GM12873 (cell line): ENCODE data around the gene TRAM2.

Source experiments
- TF ChIP-seq, protein P1 (sequence below): IDR thresholded peaks from 2 replicates; pipeline ENCODE4 v1.5.1; 2012; ENCODE audit warnings: low read depth, mild to moderate bottlenecking, moderate library complexity, low read length, control low read depth; ENCODE audit not compliant: insufficient read depth; ENCODE audit errors: missing control alignments

TRAM2 gene

DNA sequence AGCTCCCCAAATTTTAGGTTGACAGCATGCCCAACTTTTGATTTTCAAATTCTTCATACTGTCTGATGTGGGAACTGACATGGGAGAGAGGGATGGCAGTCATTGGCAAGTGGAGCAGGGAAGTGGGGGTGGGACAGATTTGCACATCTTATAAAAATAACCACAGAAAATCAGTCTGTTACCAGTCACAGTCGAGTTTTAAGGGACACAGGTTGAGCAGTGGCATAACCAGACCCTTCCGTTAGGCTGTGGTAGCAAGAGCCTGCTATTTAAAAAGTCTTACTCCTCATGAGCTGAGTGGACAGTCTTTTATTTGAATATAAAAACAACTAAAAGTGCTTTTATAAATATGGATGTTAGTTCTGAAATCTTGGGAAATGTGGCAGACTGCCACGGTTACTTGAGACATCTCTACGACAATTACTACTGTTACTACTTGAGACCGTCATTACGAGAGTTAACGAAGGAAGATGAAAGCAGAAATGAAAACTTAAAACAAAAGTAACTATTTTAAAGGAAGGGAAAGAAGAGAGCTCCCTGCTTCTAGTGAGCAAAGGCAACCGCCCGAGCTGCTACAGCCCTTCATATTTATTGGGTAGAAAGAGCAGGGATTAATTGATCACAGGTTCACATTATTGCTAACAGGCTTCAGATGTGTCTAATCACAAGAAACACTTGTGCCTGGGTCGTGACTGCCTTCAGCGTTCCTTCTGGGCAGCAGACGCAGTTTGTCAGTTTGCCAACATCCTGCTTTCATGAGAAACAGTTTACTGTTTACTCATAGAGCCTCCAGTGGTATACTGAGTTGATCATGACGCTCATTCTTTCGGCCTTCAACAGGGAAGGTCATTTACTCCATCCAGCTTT is 85.4 kb downstream of the TRAM2 start:
- TF ChIP-seq, protein P1, sequence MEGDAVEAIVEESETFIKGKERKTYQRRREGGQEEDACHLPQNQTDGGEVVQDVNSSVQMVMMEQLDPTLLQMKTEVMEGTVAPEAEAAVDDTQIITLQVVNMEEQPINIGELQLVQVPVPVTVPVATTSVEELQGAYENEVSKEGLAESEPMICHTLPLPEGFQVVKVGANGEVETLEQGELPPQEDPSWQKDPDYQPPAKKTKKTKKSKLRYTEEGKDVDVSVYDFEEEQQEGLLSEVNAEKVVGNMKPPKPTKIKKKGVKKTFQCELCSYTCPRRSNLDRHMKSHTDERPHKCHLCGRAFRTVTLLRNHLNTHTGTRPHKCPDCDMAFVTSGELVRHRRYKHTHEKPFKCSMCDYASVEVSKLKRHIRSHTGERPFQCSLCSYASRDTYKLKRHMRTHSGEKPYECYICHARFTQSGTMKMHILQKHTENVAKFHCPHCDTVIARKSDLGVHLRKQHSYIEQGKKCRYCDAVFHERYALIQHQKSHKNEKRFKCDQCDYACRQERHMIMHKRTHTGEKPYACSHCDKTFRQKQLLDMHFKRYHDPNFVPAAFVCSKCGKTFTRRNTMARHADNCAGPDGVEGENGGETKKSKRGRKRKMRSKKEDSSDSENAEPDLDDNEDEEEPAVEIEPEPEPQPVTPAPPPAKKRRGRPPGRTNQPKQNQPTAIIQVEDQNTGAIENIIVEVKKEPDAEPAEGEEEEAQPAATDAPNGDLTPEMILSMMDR = no peak

DNA sequence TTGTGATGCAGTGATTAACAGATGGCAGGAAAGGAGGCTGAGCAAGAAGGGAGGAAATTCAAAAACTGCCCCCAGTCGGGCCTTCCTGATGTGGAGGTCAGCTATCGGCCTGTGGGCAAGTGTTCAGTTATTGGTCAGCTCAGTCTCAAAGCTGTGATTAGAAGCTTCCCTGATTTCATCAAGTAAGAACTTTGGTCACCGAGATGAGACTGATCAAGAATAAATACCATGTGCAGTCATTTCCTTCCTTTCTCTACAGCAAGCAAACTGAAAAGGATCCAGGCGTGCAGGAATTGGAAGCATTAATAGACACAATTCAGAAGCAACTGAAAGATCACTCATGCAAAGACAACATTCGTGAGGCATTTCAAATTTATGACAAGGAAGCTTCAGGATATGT is 87.0 kb downstream of the TRAM2 start:
- TF ChIP-seq, protein P1 = no peak

DNA sequence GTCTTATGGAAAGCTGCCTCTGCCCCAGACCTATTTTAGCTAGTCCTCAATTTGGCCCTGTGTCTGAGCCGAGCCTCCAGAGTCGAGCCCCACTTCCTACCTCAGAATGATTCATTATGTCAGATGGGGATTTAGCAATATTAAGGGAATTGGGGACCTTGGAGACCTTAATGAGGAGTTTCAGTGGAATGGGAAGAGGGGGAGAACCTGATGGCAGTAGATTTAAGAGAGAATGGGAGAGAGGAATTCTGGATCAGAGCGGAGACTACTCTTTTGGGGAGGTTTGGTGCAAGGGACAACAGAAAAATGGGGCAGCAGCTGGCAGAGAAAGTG is 93.2 kb downstream of the TRAM2 start:
- TF ChIP-seq, protein P1 = no peak

DNA sequence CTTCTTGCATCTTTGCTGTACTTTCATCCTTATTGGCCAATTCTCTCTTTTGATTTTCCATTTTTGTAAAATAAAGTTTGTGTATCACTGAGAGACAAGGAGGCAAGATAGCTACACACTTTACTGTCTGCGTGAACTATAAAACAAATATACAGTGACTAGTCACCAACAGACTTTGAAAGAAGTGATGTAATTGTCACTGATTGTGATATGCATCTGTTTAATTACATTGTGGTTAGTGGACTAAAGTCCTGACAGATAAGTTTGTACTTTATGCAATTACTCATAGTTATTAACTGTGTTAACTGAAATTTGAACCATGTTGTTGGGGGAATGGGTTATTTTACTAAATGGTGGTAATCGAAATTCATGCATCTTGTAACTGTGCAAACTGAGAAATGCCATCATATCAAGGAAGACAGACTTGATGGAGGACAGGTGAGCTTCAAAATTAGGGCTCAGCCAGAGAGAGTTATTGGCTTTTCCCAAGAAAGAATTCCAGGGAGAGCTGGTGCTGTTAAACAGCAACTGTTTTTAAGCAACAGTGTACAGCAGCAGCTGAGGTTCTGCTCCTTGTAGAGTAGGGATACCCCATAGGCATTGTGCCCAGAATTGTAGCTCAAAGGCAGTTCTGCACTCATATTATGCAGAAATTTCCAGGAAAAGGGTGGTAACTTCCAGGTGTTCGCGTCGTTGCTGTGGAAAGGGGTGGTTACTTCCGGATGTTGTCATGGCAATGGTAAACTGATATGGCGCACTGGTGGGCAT is 93.8 kb downstream of the TRAM2 start:
- TF ChIP-seq, protein P1 = no peak

DNA sequence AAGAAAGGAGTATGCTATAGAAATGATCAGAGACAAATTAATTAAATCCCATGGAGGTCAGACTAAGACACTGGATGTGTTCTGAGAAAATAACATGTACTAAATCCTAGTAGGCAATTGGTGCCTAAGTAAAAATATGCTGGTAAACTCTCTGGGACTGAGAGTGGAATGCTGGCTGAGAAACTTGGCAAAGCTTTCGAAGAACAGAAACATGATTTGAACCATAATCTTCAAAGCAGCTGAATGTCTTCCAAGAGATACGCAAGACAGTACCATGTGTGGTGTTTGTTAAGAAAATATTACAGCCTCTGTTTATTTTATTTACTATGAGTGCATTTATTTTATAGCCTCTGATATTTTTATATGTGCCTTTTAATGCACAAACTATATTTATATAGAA is 101.6 kb downstream of the TRAM2 start:
- TF ChIP-seq, protein P1 = no peak

DNA sequence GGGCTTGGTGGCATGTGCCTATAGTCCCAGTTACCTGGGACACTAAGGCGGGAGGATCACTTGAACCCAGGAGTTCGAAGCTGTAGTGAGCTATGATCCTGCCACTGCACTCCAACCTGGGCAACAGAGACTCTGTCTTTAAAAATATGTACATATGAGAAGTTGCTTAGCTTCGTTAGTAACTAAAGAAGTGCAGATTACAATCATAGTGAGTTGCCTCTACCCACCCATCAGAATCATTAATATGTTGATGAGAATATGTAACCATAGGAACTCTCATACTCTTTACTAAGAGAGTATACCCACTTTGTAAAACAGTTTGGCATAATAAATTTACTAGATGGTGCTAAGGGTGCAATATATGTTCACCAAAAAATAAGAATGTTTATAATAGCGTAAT is 102.7 kb downstream of the TRAM2 start:
- TF ChIP-seq, protein P1 = no peak

DNA sequence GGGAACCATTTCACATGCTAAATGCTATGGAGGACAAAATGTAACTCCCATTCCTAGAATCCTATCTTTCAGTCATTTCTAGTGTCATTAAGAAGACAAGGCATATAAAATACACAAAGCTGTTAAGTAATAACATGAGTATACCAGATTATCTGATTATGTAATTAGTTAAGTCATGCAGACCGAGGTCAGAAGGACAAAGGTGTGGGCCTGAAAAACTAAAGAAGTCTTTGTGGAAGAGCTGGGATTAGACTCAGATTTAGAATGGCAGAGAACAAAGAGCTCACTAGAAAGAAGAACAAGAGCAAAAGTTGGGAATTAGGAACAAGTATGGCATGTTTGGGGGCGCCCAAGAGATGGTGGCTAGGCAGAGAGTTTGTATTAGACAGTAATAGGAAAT is 119.8 kb downstream of the TRAM2 start:
- TF ChIP-seq, protein P1 = no peak
